22Rv1 (cell line): Measurements from ENCODE around the gene TNFAIP2.

ENCODE experiments used
- ZFX ChIP-seq: fragments of 450-650 bp; IDR thresholded peaks from 2 replicates; pipeline ENCODE4 v1.6.1; 2017; ENCODE audit warnings: antibody characterized with exemption, borderline replicate concordance
- TF ChIP-seq, protein P1 (sequence below): fragments of 450-650 bp; IDR thresholded peaks from 2 replicates; pipeline ENCODE4 v1.5.1; 2017; ENCODE audit warnings: mild to moderate bottlenecking

DNA sequence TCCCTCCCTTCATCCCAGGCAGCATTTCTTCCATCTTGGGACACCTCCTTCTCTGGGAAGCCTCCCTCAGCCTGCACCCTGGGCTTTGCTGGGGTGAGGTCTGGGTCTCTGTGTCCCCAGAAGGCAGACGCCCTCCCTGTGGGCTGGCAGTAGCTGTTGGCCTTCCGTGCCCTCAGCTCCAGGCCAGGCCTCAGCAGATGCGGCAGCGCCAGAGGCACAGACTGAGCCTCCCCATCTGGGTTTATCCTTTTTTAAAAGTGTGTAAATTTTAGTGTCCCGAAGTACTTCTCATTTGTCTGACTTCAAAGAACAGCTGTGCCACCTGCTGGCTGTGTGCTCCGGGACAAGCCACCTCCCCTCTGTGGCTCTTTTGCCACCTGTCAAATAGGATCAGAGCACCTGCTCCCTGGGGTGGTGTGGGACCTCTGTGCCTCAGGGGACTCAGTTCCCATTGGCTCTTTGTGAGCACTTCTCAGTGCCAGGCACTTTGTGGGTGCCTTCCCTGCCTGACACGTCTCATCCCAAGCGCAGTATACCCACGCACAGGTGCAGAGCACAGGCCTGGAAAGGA lies 17.6 kb upstream of the TNFAIP2 start:
- TF ChIP-seq, protein P1, sequence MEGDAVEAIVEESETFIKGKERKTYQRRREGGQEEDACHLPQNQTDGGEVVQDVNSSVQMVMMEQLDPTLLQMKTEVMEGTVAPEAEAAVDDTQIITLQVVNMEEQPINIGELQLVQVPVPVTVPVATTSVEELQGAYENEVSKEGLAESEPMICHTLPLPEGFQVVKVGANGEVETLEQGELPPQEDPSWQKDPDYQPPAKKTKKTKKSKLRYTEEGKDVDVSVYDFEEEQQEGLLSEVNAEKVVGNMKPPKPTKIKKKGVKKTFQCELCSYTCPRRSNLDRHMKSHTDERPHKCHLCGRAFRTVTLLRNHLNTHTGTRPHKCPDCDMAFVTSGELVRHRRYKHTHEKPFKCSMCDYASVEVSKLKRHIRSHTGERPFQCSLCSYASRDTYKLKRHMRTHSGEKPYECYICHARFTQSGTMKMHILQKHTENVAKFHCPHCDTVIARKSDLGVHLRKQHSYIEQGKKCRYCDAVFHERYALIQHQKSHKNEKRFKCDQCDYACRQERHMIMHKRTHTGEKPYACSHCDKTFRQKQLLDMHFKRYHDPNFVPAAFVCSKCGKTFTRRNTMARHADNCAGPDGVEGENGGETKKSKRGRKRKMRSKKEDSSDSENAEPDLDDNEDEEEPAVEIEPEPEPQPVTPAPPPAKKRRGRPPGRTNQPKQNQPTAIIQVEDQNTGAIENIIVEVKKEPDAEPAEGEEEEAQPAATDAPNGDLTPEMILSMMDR = no peak
- TF ChIP-seq ZFX = no peak
